GM23248 (cell line): ENCODE data around the gene KIF16B.

Experiments
- EZH2 ChIP-seq: fragments of 200-600 bp; sonication (generic); IDR thresholded peaks from 2 replicates; pipeline ENCODE4 v1.6.1; 2018; ENCODE audit warnings: antibody characterized with exemption, mild to moderate bottlenecking; ENCODE audit not compliant: insufficient read depth, poor library complexity, severe bottlenecking
- EZH2phosphoT487 ChIP-seq: fragments of 200-600 bp; sonication (generic); IDR thresholded peaks from 2 replicates; pipeline ENCODE4 v1.6.1; 2018; ENCODE audit warnings: antibody characterized with exemption, moderate library complexity, mild to moderate bottlenecking, low read depth; ENCODE audit not compliant: insufficient read depth

DNA sequence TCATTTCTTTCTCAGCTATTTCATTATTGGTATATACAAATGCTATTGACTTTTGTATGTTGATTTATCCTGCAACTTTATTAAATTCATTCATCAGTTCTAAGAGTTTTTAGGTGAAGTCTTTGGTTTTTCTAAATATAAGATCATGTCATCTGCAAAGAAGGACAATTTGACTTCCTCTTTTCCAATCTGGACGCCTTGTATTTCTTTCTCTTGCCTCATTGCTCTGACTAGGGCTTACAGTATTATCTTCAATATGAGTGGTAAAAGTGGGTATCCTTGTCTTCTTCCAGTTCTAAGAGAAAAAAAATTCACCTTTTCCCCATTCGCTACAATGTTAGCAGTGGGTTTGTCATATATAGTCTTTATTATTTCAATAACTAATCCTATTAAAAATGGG lies 38.0 kb downstream of the KIF16B start:
- TF ChIP-seq EZH2 (no peak), EZH2phosphoT487 (no peak)
